ENCODE data around the gene PCGF5.

GRCh38 chr10:91250341-91250740, 29.9 kb downstream of the PCGF5 start:
- TF ChIP-seq, protein P1, sequence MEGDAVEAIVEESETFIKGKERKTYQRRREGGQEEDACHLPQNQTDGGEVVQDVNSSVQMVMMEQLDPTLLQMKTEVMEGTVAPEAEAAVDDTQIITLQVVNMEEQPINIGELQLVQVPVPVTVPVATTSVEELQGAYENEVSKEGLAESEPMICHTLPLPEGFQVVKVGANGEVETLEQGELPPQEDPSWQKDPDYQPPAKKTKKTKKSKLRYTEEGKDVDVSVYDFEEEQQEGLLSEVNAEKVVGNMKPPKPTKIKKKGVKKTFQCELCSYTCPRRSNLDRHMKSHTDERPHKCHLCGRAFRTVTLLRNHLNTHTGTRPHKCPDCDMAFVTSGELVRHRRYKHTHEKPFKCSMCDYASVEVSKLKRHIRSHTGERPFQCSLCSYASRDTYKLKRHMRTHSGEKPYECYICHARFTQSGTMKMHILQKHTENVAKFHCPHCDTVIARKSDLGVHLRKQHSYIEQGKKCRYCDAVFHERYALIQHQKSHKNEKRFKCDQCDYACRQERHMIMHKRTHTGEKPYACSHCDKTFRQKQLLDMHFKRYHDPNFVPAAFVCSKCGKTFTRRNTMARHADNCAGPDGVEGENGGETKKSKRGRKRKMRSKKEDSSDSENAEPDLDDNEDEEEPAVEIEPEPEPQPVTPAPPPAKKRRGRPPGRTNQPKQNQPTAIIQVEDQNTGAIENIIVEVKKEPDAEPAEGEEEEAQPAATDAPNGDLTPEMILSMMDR (IDR thresholded peaks at IDR 0.05; ENCODE audit: low read depth, low read length, poor library complexity, severe bottlenecking), result no peak
- no peak for TF ChIP-seq EZH2phosphoT487 (IDR thresholded peaks at IDR 0.05; ENCODE audit: borderline replicate concordance, low read length)

Measured in DOHH2 (cell line).